HG03457 (cell line): ENCODE measurements around the gene TNRC6C.

ENCODE experiments used
- ATAC-seq: cut with Tn5 transposase; IDR thresholded peaks from one replicate; pipeline ENCODE4 v1.9.1; 2021; ENCODE audit warnings: moderate number of reproducible peaks; ENCODE audit not compliant: unreplicated experiment

The TNRC6C gene

DNA sequence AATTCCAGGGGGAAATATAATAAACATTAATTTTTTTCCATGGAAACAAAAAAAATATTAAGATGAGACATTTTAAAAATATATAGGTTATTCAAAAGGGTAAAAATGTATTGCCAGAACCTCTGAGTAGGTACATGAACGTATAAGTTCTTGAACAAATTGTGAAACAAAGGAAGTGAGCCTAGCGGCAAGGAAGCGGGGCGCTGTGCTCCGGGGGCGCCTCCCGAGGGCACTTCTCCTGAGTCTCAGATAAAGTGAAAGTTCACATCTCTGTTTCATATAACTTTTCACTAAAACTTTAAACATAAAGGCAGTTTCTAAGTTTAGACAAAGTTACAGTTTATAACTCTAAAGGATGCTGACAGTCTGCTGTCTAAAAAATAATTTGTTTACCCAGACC is 52.3 kb downstream of the TNRC6C start:
- ATAC-seq: no peak

DNA sequence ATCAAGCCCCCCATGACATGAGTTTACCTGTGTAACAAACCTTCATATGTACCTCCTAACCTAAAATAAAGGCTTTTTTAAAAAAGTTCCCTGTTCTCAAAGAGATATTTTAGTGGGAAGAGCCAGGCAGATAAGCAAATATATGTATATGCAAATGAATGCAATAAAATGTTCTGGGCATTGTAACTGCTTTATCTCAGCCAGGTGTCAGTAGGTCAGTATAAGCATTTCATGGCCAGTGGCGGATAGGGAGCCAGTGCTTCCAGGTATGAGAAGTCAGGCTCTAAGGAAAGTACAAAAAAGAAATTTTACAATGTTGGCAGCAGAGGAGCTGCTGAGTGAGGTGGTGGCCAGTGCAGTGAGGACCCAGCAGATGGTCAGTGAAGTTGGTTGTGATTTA is 53.9 kb downstream of the TNRC6C start:
- ATAC-seq: no peak

DNA sequence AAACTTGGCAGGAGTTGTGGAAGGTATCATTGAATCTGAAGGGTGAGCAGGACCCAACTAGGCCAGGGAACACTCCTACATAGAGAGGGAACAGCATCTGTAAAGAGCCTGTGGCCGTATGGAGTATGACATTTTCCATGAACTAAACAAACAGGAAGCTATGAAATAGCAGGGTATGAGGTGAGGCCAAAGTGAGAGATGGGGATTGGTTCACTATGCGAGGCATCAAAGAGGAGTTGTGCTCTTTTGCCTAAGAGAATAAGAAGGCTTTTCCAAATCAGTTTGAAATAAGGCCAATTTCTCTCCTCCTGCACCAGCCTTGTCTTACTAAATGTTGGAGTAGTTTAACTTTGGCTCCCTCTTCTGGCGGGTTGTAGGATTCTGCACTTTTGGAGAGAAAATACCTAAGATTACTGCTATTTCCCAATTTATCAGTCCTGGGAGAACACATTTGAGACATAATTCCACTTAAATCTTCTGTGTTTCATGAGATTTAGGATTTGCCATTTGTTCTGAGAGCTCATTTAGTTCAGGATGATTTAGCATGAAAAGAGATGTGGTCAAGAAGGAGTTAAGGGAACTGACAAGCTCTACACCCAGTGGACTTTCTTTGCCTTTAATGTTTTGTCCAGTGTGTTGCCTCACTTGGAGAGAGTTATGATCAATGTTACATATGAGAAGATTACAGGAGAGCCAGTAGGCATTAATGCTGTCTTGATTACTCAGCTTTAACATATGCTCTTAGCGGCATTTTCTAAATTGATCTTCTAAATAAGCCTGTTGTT is 55.4 kb downstream of the TNRC6C start:
- no peak for ATAC-seq

DNA sequence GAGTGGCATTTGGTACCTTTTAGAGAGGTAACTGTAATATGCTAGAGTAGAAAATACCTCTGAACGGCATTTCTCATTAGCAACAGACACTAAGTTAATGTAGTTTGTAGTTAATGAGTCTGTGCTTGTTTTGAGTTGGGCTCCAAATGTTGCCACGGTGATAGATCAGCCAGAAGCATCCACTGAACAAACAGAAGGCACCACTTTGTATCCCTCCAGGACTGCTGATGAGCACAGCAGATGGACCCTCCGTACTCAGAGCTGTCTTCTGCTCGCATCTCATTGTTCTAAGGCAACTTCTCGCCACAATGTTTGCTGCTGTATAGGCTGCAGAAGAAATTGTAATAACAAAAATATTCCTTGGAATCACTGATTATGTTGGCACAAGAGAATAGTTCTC is 56.1 kb downstream of the TNRC6C start:
- ATAC-seq: no peak

DNA sequence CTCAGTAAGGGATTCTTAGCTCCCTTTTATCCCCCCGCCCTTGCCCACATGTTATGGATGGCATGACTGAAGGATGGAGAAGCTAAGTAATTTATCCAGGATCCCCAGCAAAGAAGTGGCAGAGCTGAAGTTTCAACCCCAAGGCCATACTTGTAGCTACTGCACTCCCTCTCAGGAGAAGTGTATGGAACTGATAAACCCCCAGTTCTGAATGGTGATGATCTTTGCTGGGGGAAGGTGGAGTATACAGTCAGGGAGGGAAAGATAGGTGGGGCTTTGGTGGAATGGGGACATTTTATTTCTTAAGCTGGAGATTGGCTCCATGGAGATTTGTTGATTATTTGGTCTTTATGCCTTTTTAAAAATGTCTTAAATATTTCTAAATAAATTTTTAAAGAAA is 58.3 kb downstream of the TNRC6C start:
- no peak for ATAC-seq

DNA sequence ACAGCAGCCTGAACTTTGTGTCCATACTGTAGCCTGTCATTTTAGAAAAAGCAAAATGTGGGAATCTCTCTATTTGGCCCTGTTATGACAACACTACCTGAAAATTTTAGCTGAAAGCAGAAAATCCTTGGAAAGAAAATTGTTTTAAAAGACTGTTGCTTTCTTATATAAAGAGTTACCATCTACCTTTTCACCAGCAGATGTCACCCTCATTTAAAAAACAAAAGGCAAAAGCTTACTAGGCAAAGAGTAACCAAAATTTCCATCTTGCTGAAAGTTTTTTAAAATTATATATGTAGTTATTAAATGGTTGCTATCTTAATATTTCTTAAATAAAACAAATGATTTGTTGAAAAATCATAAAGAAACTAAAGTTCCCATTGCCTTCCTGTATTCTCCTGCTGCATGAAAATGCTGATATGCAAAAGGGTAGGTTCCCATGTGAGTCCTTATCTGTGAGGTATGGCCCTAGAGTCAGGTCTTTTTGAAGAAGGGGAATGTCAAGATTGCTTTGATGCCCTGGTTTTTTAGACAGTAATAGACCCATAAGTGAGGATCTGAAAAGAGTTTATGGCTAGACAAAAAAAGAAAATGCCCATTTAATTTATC is 61.0 kb downstream of the TNRC6C start:
- no peak for ATAC-seq

DNA sequence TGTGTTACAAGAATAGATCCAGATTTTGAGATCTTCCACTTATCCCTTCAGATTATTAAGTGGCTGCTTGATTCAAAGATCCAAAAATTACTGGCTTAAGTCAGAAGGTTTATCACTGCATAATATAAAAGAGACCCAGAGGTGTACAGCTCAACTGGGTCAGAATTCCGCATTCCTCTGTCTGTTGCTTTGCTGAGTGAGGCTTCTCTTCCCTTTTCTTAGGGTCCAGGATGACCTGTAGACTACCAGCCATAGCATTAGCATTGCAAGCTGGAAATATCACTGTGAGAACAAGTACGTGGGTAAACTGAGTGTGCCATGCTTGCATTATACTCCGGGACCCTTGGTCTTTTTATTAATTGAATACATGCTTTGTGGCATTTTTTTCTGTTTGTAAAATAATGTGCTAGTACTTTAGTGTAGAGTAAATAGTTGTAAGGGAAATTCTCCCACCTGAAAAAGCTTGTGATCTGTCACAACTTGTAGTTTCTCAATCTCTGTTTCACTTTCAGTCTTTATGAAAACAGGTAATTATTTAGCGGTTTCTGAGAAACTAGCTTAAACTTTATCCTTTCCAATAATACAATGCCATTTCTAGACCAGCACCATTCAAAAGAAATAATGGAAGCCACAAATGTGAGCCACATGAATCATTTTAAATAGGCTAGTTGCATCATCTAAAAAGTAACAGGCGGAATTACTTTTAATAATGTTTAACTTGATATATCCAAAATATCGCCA is 61.6 kb downstream of the TNRC6C start:
- ATAC-seq: no peak

DNA sequence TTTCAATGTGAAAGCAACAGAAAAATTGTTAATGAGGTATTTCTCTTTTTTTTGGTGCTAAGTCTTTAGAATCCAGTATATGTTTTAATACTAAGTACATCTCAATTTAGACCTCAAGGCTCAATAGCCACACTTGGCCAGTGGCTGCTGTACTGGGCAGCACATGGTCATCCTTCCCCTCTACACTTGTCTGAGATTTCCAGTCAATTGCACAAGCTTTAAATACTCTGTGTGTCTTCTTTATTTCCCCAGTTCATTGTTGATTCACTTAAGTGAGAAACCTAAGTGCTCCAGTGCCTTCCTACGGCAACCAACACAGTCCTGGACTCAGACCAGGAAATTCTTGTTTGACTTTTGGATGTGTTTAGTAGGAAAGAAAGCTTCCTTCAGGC is 62.2 kb downstream of the TNRC6C start:
- no peak for ATAC-seq

DNA sequence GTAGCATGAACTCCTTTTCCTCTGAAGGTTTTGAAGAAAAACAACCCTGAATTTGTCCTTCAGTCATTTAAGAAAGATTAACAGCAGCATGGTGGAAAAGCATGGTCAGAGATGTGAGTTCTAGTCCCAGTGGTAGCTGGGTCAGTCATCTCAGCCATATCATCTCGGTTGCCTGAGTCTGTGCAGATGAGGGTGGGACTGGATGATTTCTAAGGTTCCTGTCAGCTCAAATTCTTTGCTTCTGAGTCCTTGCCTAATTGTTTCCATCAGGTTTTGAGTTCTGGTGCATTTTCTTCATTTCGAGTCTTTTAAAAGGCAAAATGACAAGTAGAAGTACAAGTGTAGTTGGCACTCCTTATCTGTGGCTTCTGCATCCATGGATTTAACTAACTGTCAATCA is 63.9 kb downstream of the TNRC6C start:
- no peak for ATAC-seq

DNA sequence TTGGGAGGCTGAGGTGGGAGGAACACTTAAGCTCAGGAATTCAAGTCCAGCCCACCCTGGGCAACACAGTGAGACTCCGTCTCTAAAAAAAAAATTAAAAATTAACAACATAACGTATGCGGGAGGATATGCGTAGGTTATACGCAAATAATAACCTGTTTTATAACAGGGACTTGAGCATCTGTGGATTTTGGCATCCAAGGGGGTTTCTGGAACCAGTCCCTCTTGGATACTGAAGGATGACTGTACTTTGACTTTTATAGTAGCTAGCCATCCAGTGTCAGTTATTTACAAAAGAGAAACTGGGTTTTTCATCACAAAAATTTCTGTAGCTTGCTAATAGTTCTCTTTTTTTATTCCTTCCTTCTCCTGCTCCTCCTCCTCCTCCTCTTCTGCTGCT is 64.5 kb downstream of the TNRC6C start:
- ATAC-seq: no peak

DNA sequence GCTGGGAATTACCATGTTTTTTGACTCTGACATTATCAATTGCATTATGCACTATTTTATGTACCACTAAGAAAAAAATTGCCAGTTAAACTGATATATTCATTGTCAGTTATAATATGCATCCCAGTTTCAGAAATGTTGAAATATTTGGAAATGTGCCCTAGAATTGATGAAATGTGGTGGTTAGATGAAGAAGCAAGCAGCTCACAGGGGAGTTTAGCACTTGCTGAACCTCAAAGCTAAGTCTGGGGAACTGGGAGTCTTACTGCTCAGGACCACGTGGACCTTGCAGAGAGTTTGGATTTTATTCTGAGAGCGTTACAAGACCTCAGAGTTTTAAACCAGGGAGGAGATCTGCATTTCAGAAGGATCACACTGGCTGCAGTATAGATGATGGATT is 67.9 kb downstream of the TNRC6C start:
- no peak for ATAC-seq

DNA sequence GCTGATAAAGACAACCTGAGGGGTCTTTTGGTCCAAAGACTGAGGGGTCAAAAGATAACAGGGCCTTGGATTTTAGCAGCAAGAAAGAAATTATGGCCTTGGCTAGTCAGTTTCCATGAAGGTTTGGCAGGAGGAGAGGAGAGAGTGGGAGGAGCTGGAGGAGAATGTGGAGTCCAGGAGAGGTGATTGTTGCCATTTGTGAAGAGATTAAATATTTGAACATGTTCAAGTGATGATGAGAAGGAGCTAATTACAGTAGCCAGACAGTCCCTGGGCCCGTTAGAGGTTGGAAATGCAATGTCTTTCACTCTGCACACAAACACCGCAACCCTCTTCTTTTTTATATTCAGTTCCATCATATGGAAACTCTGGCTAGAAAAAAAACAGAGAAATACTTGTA is 68.6 kb downstream of the TNRC6C start:
- no peak for ATAC-seq

DNA sequence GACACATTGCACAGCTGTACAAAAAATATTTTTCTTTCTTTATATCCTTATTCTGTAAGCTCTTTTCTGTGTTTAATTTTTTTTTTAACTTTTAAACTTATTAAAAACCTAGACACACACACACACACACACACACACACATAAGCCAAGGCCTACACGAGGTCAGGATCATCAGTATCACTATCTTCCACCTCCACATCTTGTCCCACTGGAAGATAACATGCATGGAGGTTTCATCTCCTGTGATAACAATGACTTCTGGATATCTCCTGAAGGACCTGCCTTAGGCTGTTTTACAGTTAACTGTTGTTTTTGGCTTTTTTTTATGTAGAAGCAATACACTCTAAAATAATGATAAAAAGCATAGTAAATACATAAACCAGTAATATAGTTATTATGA is 71.2 kb downstream of the TNRC6C start:
- ATAC-seq: no peak

DNA sequence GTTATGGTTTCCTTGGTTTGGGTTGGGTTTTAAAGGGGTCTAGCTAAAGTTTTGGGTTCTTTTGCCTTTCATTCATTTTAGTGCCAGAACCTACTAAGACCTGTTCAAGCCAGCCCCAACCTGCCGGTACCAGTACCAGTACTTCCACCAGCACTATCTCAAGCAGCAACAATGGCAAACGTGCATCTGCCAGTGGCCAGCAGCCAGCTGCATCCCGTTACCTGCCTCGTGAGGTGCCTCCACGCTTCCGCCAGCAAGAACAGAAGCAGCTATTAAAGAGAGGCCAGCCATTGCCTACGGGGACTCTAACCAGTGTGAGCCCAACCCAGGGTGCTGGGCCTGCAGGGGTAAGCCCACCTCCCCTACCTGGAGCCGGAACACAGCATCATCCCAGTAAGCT is 72.9 kb downstream of the TNRC6C start:
- no peak for ATAC-seq

DNA sequence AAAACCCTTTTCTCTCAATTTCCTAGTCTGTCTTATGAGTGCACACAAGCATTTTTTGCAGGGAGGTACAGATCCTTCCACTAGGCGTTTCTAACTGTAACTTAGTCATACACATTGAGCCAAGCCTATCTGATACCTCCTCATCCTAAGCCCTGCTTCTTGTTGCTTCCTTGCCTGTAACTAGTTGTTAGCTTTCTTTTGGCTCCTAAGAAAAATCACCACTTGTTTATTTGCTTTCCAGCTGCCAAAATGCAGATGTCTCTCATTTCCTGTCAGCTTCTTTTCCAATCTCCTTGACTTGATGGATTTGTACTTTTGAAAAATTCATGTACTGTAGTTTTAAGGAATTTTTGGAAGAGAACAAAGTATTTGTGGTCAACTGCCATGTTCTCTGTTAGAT is 73.7 kb downstream of the TNRC6C start:
- no peak for ATAC-seq

DNA sequence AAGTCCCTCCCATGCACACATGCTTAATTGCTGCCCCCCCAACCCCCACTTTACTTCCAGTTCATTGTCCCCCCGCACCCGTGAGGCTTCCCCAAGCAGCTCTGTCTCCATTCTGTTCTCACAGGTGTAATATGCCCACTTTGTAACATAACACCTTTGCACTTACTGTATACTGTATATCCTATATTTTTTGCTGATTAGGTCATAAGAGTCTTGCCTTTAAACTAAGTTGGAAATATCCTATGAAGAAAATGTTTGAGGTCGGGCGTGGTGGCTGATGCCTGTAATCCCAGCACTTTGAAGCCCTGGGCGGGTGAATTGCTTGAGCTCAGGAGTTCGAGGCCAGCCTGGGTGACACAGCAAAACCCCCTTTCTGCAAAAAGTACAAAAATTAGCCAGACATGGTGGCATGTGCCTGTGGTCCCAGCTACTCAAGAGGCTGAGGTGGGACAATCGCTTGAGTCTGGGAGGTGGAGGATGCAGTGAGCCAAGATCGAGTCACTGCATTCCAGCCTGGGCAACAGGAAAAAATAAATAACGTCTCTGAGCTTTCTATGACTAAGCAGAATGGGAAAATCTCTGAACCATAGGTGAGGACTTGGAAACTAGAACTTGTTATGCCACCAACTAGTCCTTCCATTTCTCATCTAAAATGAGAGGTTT is 76.1 kb downstream of the TNRC6C start:
- ATAC-seq: no peak

DNA sequence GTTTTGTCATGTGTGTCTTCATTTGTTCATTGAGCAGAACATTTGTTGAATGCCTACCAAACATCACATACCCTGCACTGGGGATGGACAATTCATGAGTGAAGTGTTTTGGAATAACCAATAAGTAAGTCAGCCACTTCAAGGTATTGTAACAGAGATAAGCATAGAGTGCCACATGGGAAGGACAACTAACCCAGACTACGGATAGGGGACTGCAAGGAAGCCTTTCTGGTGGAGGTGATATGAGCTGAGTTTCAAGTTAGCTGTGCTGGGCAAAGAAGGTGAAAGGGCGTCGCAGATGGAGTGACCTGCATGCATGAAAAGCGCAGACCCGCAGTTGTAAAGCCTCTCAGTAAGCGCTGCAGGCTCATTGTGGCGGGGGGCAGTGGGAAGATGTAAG is 78.8 kb downstream of the TNRC6C start:
- ATAC-seq: no peak

DNA sequence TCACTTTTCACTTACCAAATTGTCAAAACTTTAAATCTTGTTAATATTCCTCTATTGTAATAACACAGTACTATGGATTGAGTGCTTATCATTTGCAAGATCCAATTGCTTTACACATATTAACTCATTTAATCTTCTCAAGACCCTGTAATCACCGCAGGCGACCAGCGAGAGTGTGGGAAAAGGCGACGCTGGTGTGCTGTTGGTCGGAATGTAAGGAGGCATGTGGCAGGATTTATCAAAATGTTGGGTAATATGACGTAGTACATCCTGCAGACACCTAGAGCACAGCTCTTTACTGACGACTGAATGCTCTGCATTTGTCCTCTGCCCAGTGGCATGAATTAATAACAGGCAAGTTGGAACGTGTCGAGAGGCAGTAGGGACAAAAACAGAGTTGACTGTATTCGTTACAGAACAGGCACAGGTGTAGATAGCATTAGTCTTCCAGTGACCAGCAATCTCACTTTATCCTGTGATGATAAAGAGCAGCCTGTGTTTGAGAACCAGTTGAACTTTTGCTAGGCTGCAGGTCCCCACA is 80.3 kb downstream of the TNRC6C start:
- ATAC-seq: no peak

DNA sequence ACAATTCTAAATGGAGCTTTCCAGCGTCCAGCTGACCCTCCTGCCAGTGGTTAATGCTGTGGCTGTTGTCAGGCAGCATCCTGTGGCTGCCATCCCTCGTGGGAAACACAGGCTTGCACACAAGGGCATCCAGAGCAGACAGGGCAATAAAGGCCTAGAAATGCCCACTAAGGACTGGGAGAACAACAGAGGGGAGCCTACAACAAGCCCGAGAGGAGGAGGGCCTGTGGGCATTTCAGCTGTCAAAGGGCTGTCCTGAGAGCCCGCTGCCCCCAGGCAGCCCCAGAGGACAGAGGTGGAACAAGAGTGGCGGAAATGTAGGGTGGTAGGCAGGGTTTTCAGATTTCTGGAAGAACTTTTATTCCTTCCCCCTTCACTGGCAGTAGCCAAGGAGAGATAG is 81.1 kb downstream of the TNRC6C start:
- ATAC-seq: no peak

DNA sequence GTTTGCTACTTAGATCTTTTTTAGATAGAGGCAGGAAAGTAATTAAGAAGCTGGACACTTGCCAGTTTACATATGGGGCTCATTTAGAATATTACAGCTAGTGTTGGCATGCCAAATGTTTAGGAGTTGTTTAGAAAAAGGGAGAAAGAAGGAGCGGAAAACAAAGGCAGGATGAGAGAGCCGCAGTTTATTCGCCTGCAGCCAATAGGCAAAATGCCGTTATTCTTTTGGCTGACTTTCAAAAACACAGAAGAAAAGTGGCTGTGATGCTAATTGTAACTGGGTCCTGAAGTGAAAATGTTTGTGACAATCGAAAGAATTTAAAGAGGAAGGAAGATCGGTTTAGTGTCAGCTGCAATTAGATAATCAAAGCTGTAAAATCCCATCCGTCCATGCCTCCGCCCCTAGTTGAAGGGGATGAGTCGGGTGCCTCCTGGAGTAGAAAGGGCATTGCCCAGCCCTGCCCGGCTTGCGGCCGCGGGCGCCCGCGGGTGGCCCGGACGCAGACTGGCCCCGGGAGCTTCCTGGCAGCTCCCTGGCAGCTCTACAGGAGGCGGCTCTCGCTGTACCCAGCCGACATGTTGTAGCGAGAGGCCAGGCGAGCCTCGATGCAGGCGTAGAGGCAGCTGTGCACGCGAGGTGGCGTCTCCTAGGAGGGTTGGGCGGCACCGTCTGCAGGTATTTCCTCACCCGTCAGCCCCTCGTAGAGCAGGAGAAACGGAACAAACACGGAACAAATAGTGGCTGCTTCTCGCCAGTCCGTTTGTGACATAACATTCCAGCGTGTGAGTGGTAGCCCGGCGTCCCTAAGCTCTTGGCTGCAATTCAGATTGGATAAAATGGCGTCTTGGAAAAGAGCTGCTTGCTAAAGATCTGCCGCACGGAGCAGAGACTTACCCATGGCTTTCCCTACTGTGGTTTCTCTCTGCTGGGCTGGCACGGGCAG is 82.2 kb downstream of the TNRC6C start:
- ATAC-seq: no peak
